NAMALWA (cell line): ENCODE measurements around the gene XRCC5.
"Not testable (repeated sequence)": the region's sequence is repeated elsewhere in the genome, so short reads cannot be mapped to it uniquely, and the experiment has no call there.

Experiments
- DNase-seq: peaks from one replicate; pipeline ENCODE4 v3.0.0-alpha.2; 2015; ENCODE audit warnings: low spot score

Gene XRCC5

DNA sequence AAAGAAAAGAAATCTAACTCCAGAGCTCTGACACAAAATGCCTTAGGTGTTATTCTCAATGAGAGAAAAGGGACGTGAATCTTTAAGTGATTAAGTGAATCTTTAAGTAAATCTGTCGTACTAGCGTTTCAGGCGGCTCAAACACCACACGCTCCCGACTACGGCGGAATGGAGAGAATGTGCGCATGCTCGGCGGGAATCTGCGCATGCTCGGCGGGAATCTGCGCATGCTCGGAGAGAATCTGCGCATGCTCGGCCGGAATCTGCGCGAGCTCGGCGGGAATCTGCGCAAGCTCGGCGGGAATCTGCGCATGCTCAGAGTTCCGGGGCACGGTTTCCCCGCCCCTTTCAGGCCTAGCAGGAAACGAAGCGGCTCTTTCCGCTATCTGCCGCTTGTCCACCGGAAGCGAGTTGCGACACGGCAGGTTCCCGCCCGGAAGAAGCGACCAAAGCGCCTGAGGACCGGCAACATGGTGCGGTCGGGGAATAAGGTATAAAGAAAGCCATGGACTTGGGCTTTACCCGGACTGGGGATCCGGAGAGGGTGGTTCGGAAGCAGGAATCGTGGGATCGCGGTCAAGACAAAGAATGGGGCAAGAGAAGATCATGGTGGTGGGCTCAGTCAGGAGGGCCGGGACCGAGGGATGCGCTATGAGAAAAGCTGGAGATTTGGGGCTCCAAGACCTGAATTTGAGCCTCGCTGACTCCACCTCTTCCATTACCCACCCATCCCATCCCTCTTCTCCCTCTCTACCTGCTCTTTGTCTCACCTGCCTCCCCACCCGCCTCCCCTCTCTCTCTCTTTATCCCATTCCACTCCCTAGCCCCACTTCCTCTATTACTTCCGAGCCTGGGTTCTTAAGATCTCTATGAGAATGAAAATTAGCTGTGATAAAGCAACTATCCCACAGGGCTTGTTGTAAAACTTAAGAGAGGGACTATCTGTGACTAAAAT, at the start of gene XRCC5:
Gene XRCC5 (plus strand): TSS at position 382 of the 955 bp plus-strand sequence. CDS start 89 bp downstream, at position 471.
- peak; percentile 98 for DNase-seq

DNA sequence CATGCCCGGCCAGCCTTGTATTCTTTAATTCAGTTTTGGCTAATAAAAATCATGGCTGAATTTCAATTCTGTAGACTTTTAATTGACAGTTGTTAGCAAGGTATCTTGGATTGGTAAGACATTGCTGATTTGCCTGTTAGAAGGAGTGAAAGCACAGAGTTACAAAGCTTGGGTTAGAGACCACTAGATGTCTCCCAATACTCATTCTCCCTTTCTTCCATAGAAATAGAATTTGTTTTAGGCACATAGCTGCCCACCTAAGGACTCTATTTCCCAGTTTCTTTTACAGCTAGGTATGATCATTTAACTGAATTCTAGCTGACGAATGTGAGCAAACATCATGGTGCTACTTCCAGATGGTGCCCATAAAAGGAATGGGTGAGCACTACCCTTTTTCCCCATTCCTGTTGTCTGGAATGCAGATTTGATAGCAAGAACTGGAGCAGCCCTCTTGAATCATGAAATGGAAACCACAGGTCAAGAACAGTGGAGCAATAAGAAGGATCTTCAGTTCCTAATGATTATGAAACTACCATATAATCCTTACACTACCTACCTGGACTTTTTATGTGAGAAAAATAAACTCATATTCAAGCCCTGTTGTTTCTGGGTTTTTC, 45.0 kb upstream of the XRCC5 start:
- DNase-seq: no peak

DNA sequence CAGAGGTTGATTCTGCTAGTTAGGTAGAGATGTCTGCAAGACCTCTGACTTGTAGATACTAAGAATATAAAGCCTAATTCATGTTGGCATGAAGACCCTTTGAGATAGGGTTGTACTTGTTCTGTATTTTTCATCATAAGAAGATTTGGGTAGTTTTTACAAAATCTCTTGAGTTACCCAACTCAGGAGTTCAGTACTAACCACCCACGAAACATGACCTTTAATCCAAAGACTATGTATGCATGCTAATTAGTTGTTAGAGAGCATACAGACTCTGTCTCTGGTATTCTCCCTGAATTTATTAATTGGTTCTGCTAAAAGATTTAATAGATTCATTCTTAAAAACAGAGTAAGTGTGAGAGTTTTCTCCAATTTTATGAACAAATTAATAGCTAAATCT, 44.5 kb upstream of the XRCC5 start:
- DNase-seq: no peak

DNA sequence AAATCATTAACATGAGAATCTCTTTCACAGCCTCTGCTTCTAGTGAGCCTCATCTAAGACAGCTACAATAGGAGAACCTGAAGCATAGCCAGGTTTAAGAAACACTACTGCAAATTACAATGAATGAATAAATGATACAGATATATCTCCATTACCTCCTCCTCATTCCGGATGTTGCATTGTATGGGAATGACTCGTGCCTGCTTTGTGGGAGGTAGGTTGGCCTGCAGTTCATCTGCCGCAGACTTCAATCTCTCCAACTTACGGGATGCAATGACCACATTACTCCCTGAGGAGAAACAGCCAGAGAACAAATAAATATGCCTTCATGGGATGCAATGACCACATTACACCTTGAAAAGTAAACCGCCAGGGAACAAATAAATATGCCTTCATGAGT, 42.9 kb upstream of the XRCC5 start:
- no peak for DNase-seq

DNA sequence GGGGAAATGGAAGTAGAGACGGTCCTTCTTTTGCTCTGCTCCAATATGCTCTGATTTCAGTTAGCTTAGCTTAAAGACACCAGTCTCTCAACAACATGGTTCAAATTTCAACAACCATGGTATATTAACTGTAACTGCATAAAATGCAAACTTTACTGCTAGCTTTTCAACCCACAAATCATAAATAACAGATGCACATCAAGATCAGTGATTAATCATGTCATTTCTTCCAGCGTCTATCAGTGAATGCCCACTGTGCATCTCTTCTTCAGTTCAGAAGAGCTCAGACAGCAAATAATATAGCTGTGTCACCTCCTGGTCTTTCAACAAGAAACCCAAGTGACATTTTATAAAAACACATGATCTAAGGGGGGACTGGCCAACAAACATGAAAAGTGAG, 40.1 kb upstream of the XRCC5 start:
- no peak for DNase-seq

DNA sequence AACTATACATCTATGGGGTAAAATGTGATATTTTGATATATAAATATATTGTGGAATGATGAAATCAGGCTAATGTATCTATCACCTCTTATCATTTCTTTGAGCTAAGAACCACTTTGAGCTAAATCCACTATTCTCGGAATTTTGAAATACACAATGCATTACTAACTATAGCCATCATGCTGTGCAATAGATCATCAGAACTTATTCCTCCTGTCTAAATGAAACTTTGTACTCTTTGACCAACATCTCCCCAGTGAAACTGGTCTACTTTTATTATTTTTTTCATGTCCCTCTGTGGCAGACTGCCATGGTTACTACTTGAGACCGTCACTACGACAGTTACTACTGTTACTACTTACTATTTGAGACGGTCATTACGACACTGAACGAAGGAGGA, 39.0 kb upstream of the XRCC5 start:
- DNase-seq: no peak

DNA sequence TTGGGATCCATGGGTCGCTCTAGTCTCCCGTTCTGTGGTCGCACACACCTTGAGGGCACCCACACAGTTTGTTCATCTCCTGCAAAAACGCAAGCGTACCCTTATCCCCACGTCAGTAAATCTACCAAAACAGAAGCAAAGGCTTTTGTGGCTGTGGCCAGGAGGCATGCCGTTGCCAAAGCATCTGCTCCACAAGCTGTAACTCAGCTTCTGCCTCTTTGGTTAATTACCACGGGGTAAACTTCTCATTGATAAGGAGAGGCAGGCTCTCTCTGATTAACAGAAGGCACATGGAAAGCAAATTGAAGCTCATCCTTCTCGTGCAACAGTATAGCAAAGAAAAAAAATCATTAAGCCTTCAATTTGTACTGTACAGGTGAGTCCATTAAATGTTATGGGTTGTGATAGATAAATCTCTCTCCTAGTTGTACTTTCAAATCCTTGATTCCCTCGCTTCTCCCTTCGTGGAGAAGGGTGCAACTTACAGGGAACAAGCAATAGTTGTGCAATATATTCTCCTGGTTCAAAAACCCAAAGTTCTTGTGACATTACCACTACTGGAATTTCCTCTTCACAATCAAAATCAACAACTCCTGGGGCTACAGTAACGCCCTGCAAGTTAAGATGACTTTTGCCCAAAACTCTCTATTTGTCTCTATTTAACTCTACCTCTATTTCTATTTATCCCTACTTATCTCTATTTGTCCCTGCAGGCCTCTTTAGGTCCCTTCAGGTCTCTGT, 37.9 kb upstream of the XRCC5 start:
- no peak for DNase-seq

DNA sequence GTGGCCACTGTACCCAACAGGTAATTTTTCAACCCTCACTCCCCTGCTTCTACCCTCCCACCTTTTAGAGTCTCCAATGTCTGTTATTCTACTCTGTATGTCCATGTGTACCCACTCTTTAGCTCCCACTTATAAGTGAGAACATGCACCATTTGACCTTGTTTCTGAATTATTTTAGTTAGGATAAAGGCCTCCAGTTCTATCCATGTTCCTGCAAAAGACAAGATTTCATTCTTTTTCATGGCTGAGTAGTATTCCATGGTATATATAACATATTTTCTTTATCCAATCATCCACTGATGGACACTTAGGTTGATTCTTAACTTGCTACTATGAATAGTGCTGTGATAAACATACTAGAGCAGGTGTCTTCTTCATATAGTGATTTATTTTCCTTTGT, 36.7 kb upstream of the XRCC5 start:
- DNase-seq: no peak

DNA sequence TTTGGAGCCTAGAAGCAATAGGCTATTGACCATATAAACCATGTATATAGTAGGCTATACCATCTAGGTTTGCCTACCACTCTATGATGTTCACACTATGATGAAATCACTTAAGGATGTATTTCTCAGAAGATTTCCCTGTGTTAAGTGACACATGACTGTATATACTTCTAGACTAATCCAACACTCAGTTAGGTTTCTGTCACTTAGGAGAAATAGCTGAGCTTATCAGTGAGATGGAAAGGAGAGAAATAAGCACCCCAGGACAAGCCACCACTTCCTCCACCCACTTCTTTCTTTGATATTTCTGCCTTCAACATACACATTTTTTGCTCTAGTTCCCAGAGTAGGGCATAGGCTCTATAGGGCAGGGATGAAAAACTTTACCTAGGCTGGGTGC, 35.4 kb upstream of the XRCC5 start:
- DNase-seq: no peak

DNA sequence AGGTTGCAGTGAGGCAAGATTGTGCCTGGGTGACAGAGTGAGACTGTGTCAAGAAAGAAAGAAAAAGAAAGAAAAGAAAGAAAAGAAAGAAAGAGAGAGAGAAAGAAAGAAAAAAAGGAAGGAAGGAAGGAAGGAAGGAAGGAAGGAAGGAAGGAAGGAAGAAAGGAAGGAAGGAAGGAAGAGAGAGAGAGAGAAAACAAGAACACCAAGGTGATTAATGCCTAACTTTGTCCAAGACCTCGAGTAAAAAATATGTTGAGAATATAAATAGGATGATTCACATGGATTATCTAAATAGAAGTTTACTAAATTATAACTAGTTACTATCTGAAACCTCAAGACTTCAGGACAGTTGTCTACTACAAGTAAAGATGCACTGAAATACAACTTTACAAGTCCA, 34.8 kb upstream of the XRCC5 start:
- DNase-seq: no peak

DNA sequence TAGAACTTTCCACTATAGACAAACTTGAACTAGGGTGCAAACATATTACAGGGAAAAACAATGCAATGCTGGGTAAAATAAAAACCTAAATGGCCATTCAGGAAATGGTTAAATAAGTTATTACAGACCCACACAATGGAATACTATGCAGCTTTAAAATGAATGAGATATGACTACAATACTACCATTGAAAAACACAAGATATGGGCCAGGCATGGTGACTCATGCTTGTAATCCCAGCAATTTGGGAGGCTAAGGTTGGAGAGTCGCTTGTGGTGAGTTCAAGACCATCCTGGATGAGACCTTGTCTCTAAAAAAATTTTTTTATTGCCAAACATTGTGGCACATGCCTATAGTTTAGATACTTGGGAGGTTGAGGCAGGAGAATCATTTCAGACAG, 34.4 kb upstream of the XRCC5 start:
- DNase-seq: no peak

DNA sequence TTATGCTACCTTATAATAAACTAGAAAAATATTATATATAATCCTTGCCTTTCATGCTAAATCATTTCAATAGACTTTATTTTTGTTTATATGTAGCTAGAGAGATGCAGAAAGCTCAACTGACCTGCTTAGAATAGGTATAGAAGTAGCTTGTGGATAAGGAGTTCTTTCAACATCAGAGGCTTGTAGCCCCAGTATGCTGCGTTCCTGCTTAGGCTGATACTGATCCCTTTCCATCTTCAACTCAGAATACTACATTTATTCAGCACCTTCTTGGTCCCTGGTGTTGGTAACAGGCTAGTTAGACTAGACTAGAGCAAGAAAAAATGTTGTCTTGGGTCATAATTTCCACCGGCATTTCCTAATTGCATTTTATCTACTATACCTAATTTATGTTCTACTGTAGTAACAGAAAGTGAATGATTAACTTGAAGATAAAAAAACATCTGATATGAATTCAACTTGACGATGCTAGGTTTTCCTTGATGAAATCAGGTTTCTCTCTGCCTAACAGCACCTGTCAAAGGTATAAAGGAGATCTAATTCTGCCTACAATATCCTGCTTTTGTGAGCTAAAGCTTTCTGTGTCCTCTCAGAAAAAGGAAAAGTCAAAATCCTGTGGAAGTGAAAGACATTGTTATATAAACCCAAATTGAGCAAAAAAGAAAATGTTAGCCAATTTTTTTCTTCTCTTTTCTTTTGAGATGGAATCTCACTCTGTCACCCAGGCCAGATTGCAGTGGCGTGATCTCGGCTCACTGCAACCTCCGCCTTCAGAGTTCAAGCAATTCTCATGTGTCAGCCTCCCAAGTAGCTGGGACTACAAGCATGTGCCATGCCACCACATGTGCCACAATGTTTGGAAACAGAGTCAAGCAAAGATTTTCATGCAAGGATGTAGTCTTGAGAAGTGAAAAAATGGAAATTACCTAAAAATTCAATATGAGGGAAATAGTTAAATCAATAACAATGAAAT, 33.4 kb upstream of the XRCC5 start:
- no peak for DNase-seq

DNA sequence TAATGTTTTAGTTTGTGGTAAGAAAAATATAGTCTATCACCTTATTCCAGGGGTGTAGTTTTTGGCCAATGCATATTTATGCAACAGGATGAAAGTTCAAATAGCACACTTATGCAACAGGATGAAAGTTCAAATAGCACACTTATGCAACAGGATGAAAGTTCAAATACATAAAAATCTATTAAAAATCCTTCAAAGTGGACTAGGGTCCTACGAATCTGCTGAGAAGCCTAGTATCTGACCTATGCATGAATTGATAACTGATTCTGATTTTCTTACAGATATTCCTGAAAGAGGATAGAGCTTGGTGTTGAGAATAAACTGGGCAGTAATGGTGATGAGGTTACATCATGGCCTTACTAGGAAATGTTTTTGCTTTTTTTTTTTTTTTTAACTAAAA, 30.4 kb upstream of the XRCC5 start:
- no peak for DNase-seq

DNA sequence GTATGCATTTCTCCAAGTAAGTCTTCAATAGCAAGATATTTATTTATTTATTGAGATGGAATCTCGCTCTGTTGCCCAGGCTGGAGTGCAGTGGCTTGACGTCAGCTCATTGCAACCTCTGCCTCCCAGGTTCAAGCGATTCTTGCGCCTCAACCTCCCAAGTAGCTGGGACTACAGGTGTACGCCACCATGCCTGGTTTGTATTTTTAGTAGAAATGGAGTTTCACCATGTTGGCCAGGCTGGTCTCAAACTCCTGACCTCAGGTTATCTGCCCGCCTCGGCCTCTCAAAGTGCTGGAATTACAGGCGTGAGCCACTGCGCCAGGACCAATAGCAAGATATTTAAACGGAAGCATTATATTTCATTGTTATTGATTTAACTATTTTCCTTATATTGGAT, 29.1 kb upstream of the XRCC5 start:
- not testable (repeated sequence) for DNase-seq

DNA sequence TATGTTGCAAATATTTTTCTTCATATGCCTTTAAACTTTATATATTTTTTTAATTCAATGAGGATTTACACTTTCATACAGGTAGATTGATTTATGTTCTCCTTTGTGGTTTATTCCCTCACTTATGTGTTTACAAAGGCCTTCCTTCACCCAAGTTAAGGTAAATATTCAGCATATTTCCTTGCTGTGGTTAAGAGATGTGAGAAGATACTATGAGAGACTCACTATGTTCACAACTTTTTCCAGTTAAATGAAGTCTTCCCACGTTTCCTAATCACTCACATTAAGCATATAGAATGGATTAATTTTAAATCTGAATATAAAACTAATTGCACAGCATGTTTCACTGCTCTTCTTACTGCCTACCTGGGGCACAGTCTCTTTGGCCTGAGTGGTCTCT, 28.1 kb upstream of the XRCC5 start:
- DNase-seq: no peak

DNA sequence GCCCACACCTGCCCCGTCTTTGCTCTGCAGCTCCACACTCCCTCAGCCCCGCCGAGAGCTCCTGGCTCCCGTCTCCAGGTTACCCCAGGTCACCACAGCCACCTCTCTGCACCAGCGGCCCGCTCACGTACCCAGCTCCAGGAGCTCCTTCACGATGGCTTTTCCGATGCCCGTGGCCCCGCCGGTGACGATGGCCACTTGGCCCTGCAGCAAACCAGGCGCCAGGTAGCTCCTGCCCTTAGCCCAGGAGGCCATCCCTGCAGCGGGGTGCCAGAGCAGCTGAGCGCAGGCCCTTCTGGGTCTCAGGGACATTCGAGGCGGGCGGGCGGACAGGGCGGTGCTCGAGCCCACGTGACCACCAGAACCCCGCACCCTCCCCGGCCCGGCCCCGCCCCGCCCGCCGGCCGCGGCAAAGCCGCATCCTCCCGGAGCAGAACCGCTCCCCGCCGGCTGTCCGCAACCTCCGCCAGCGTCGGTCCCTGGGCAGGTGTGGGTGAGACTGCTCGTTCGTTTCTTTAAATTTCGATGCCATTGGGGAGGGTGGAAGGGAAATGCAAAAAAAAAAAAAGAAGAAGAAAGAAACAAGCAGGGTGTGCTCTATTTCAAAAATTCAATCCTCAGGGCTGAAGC, 27.5 kb upstream of the XRCC5 start, which contains the start of the genes PECR and TMEM169:
Gene PECR (minus strand): TSS at position 323 of the 630 bp plus-strand sequence. CDS start 68 bp downstream, at position 255.
Gene TMEM169 (plus strand): TSS at position 433 of the 630 bp plus-strand sequence. CDS start 14,045 bp downstream, outside the sequence.
- no peak for DNase-seq

DNA sequence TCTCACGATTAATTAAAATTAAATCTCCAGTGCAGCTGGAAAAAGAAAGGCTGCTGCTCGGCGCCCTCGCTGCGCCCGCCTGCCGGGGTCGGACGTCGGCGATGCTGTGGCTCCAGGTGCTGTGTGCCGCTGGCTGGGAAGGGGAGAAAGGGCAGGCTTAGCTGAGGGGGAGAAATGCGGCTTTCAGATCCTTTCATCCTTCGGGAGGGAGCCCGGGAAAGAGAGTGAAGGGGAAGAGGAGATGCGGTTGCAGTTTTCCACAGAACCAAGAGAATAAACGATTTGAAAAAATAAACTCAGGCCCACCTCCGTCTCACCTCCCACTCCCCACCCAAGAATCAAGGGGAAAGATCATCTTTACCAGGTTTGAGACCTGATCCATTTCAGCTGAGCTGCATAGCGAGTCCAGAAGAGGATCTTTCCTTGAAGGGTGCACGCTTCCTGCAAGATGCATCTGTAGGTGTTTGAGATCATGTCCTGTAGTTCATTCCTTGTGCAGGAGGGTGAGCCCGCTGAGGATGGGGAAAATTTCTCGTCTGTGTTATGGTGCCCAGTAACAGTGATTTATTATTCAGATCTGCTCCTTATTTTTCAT, 26.9 kb upstream of the XRCC5 start:
- no peak for DNase-seq

DNA sequence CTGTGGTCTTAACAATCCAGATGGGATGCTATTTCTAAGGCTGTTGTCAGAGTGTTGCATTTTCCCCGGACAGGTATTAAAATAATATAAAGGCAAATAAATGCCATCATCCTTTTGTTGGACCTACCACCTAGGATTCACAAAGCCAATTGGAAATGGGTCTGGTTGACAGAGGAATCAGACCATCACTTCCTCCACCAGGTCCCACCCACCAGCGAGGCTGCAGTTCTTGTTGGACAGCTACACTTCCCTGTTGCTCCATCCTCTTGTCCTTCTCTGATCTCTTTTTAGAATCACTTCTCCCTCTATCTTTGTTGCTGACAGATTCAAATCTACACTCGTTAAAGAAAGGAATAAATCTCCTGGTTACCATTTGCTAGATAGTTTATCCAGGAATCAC, 26.3 kb upstream of the XRCC5 start:
- DNase-seq: no peak

DNA sequence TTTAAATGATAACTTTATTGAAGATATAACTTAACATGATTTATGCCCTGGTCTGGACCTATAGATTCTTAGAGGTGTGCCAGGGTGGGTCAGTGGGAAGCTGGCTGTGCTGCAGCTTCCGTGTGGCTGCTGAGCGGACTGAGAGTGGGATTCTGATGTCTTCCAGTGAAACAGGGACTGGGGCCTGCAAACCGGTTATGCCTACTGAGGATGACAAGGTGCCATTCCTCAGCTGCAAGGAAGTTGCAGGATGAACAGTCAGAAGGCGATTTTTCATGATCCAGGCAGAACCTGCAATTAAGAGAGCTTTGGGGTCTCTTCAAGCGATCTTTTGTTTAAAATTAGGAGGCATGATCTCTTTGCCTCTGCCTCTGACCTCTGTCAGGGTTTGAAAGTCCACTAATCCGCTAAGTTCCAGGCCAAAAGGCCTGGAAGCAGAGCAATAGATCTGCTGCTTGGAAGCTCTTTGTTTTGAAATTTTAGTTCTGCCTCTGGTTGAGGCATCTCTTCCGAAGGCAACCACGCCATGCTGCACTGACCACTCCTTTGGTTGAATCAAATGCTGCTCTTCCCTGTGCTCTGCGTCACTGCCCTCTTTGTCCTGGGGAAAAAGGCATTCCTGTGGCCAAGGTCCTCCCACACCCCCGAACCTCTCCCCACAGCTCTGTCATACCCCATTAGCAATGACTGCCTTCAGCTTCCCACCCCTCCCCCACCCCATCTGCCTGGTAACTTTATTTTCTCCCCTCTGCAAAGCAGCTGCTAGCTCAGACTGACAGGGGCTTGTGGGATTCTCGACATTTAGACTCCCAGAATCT, 25.5 kb upstream of the XRCC5 start:
- DNase-seq: no peak

DNA sequence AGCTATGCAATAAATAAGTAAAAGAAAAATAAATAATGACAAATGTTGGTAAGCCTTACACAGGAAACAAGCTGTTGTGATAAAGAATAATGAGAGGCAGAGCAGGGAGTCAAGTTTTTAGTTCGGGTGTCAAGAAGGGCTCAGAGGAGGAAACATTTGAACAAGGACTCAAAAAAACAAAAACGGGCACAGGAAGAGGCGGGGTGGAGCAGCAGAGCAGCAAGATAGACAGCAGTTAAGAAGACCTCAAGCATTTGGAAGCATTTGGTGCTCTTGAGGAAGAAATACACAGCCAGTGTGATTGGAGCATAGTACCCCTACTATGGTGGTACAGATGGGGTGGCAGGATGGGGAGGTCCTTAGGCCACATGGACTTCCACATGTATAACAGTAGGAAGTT, 24.6 kb upstream of the XRCC5 start:
- DNase-seq: no peak
